Fibroblast of the aortic adventitia (primary cell): ENCODE data around the gene NKAIN4. TPM values are rescaled to one million over a fixed set of nuclear protein-coding genes. Genes with fewer than 3 reads are reported as not detected.

ENCODE experiments used
- DNase-seq: peaks from one replicate; pipeline ENCODE4 v3.0.0-alpha.2; 2010; ENCODE audit warnings: low read depth
- H3K4me3 ChIP-seq: 2 replicates; pipeline ENCODE4 v1.5.1; 2011; ENCODE audit warnings: low read depth, mild to moderate bottlenecking, control low read depth, low read length, moderate library complexity
- small RNA-seq: library from RNA; depleted of rRNA; stranded (forward); fragments of <200 nt; gene quantifications from one replicate; pipeline ENCODE3, GENCODE V24; 2012
- total RNA-seq: library from RNA; depleted of rRNA; stranded (reverse); fragments of >200 nt; gene quantifications from 2 replicates; pipeline ENCODE4 v1.2.3, GENCODE V29; 2012; ENCODE audit warnings: low replicate concordance
- TF ChIP-seq, protein P1 (sequence below): IDR thresholded peaks from 2 replicates; pipeline ENCODE4 v1.5.1; 2011; ENCODE audit warnings: mild to moderate bottlenecking, low read length, control low read depth, inconsistent platforms; ENCODE audit not compliant: insufficient read depth

The NKAIN4 gene
- total RNA-seq, 1 donor, result not detected

DNA sequence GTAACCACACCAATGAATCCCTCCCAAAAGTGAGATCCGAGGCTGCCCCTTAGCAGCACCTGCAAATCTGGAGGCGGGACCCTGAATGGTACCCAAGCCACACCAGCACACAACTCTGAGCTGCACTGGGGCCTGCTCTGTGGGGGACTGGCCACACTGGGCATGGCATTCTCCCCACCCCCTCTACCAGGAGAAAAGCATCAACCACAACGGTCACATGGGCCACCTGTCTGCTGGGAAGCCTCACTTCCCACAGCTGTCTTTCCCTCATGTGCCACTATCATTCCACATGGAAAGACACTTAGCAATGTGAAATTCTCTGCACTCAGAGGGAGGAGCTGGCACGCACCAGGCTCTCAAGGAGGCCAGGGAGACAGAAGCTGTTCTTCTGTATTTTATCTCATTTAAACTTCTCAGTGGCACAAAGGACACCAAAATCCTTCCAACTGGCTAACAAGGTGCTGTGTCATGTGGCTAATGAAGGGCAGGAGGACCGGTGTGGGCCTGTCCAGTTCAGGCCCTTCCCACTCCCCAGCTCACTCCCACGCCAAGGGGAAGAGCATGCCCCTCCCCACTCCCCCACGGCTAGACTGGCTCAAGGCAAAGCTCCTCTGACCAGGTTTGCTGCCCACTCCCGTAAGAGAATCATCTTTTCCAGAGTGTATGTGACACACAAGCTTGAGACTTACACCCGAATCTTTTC lies 57.3 kb downstream of the NKAIN4 start:
- TF ChIP-seq, protein P1, sequence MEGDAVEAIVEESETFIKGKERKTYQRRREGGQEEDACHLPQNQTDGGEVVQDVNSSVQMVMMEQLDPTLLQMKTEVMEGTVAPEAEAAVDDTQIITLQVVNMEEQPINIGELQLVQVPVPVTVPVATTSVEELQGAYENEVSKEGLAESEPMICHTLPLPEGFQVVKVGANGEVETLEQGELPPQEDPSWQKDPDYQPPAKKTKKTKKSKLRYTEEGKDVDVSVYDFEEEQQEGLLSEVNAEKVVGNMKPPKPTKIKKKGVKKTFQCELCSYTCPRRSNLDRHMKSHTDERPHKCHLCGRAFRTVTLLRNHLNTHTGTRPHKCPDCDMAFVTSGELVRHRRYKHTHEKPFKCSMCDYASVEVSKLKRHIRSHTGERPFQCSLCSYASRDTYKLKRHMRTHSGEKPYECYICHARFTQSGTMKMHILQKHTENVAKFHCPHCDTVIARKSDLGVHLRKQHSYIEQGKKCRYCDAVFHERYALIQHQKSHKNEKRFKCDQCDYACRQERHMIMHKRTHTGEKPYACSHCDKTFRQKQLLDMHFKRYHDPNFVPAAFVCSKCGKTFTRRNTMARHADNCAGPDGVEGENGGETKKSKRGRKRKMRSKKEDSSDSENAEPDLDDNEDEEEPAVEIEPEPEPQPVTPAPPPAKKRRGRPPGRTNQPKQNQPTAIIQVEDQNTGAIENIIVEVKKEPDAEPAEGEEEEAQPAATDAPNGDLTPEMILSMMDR, result no peak
- DNase-seq, result no peak
- H3K4me3 ChIP-seq, result no peak overlapping the region

DNA sequence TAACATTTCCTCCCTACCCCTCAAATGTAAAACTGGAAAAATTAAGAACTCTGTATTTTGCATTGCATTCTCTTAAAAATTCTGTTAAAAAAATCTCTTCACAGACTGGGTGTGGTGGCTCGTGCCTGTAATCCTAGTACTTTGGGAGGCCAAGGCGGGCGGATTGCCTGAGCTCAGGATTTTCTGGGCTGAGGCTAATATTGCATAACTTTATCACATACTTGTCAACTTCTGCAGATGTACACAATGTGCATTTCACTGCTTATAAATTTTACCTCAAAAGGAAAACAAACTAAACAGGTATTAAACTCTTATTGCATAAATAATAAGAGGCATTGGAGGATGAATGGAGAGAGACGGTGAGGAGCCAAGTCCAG lies 59.5 kb downstream of the NKAIN4 start:
- TF ChIP-seq, protein P1, result no peak
- no peak overlapping the region for H3K4me3 ChIP-seq
- no peak for DNase-seq

- no peak for DNase-seq
- H3K4me3 ChIP-seq, result no peak overlapping the region
- TF ChIP-seq, protein P1, result no peak
Observed at GRCh38 chr20:63194007-63194796, 60.1 kb downstream of the NKAIN4 start.

DNA sequence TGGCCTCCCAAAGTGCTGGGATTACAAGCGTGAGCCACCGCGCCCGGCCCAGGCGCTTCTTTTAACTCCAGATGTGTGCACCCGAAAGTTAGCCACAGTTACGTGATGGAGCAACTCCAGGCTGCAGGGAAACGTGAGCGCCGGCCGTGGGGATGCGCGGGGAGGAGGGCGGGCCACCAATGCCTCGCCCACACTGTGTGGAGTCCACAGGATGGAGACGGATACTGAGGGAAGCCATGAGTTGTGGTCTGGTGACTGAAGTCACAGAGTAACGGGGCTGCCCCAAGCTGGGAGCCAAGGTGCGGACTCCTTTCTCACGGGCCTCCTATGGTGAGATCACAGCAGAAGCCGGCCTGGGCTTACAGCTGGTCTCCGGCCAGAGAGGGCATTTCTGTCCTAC lies 61.5 kb downstream of the NKAIN4 start:
- TF ChIP-seq, protein P1, result no peak
- DNase-seq, result no peak
- no peak overlapping the region for H3K4me3 ChIP-seq

DNA sequence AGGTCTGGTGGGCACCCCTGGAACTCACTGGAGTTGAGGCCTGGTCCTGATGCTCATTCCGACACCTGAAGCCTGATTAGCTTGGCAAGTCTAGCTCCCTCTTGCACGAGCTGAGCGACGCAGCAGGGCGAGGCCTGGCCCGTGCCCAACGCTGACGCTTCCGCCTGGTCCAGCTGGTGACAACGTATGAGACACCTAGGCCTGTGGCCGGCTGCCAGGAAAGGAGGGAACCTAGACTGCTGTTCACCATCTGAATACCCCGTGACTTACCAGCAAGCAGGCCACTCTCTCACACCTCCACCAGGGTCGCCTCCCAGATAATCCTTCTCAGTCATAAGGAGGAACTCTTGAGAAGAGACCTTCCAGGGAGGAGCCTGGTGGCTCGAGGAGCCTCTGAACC lies 62.9 kb downstream of the NKAIN4 start:
- no peak overlapping the region for H3K4me3 ChIP-seq
- TF ChIP-seq, protein P1, result no peak
- DNase-seq, result no peak

- DNase-seq, result no peak
- no peak overlapping the region for H3K4me3 ChIP-seq
- TF ChIP-seq, protein P1, result no peak
Observed at GRCh38 chr20:63190828-63191227, 63.4 kb downstream of the NKAIN4 start.

Small RNAs within 50 kb of the gene (small RNA-seq; reads per million reads assigned to genes)
- gene MIR3196 (not detected), gene MIR4326 (not detected)

Other genes starting within 250 kb of the NKAIN4 start
- not detected in 2 replicates for gene BHLHE23, start 247.5 kb downstream of the NKAIN4 start, total RNA-seq
- 24.8 and 28.6 TPM in 2 replicates for gene YTHDF1, start 38.3 kb downstream of the NKAIN4 start, total RNA-seq
- 0.09 and 0.25 TPM in 2 replicates for gene BIRC7, start 18.6 kb downstream of the NKAIN4 start, total RNA-seq
- 45.5 and 58.3 TPM in 2 replicates for gene ARFGAP1, start 18.4 kb upstream of the NKAIN4 start, total RNA-seq
- not detected in 2 replicates for gene COL20A1, start 38.7 kb upstream of the NKAIN4 start, total RNA-seq
- gene CHRNA4, start 106.9 kb upstream of the NKAIN4 start, total RNA-seq, result not detected in 2 replicates
- gene KCNQ2, start 218.2 kb upstream of the NKAIN4 start, total RNA-seq, result not detected in 2 replicates
- gene EEF1A2, start 244.6 kb upstream of the NKAIN4 start, total RNA-seq, result 0.18 TPM in 1 of 2 replicates, not detected in the other